Calu3 (cell line): ENCODE data around the gene CD40. TPM values are rescaled to one million over a fixed set of nuclear protein-coding genes. Genes with fewer than 3 reads are reported as not detected.

ENCODE experiments used
- BruUV-seq: library from RNA; stranded (reverse); fragments of 400-500 nt; replicated peaks from 2 replicates; lab custom pipeline; 2021; lab: Mats Ljungman, UMichigan
- CTCF ChIA-PET: fragments of 300-600 bp; sonication (Branson Sonifier 250); formaldehyde crosslinking; loops from one replicate; lab custom pipeline; 2022; ENCODE audit warnings: antibody characterized with exemption; lab: Charles Lee
- DNase-seq: peaks from one replicate; pipeline ENCODE4 v3.0.0; 2022
- H3K27ac Mint-ChIP-seq: one replicate; pipeline ENCODE4 v1.8.0; 2022; ENCODE audit warnings: mixed read lengths; ENCODE audit not compliant: unreplicated experiment
- H3K27me3 Mint-ChIP-seq: one replicate; pipeline ENCODE4 v1.8.0; 2022; ENCODE audit warnings: mixed read lengths; ENCODE audit not compliant: unreplicated experiment
- H3K36me3 Mint-ChIP-seq: one replicate; pipeline ENCODE4 v1.8.0; 2022; ENCODE audit warnings: mild to moderate bottlenecking, moderate library complexity, mixed read lengths; ENCODE audit not compliant: insufficient read depth, unreplicated experiment
- H3K4me1 Mint-ChIP-seq: one replicate; pipeline ENCODE4 v1.8.0; 2022; ENCODE audit warnings: mild to moderate bottlenecking, low read depth, mixed read lengths; ENCODE audit not compliant: unreplicated experiment
- H3K4me3 Mint-ChIP-seq: one replicate; pipeline ENCODE4 v1.8.0; 2022; ENCODE audit warnings: mild to moderate bottlenecking, low read depth, moderate library complexity, mixed read lengths; ENCODE audit not compliant: unreplicated experiment
- H3K9me3 Mint-ChIP-seq: one replicate; pipeline ENCODE4 v1.8.0; 2022; ENCODE audit warnings: low read depth, mixed read lengths; ENCODE audit not compliant: unreplicated experiment
- intact Hi-C: fragments of 100-400 bp; cut with micrococcal nuclease; formaldehyde crosslinking; loops from one replicate; pipeline ENCODE4 v1.10.0; 2022; ENCODE audit not compliant: unreplicated experiment
- total RNA-seq: library from RNA; stranded (reverse); gene quantifications from 2 replicates; pipeline ENCODE4 v1.2.3, GENCODE V29; 2022
- TF ChIP-seq, protein P1 (sequence below): fragments of 200-600 bp; IDR thresholded peaks from one replicate; pipeline ENCODE4 v1.8.0; 2022; ENCODE audit warnings: antibody characterized with exemption; ENCODE audit not compliant: unreplicated experiment

Gene CD40
- total RNA-seq, 1 experiment from 2014 or later = 13.6 TPM

DNA sequence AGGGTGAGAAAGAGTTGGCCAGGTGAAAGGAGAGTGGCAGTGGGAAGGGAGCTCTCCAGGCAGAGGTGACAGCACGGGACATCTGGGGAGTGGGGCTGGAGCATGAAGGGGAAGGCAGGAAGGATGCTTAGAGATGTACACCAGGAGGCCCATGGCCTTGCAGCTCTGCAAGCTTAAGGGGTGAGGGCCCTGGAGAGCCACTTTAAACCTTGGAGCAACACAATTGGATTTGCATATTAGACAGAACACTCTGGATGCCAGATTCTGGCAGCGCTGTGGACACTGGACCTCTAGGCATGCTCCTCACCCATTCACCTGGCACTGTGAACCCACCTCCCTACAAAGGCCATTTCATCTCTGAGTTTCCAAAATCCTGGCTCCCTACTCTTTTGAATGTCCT, 3.7 kb upstream of the CD40 start:
- no peaks in the 10 kb centered on the region for H3K9me3 Mint-ChIP-seq
- TF ChIP-seq, protein P1, sequence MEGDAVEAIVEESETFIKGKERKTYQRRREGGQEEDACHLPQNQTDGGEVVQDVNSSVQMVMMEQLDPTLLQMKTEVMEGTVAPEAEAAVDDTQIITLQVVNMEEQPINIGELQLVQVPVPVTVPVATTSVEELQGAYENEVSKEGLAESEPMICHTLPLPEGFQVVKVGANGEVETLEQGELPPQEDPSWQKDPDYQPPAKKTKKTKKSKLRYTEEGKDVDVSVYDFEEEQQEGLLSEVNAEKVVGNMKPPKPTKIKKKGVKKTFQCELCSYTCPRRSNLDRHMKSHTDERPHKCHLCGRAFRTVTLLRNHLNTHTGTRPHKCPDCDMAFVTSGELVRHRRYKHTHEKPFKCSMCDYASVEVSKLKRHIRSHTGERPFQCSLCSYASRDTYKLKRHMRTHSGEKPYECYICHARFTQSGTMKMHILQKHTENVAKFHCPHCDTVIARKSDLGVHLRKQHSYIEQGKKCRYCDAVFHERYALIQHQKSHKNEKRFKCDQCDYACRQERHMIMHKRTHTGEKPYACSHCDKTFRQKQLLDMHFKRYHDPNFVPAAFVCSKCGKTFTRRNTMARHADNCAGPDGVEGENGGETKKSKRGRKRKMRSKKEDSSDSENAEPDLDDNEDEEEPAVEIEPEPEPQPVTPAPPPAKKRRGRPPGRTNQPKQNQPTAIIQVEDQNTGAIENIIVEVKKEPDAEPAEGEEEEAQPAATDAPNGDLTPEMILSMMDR = no peak
- H3K36me3 Mint-ChIP-seq = peaks cover 7% of the 10 kb centered on the region
- intact Hi-C loops = no loop called here
- CTCF ChIA-PET = no interaction called here
- no peaks in the 10 kb centered on the region for H3K4me1 Mint-ChIP-seq
- peaks cover 67% of the 10 kb centered on the region for H3K27me3 Mint-ChIP-seq
- no peak overlapping the region for H3K27ac Mint-ChIP-seq
- DNase-seq = no peak
- no peak overlapping the region for H3K4me3 Mint-ChIP-seq
- BruUV-seq = no TSS peak

DNA sequence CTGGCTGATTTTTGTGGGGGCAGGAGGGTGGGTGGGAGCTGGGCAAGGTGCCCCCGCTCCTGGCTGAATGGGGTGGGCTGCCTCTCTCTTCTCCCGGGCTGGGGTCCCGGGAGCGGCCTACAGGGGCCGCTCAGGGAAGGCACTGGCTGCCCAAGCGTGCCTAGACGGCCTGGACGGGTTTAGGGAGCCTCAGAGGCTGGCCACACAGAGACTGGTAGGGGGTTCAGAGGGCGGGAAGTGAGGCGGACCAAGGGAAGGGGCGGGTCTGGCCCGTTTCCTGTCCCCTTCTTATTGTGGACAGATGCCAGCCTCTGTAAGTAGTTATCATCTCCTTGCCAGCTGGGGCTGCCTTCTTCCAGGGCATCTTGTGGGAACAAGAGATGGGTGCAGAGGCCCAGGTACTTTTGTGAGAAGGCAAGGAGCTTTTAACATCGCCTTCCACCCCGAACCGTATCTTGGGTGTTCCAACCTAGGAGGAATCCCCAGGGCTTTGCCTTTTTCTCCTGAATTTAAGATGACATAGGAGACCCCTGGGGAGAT, 437 bp downstream of the CD40 start:
- CTCF ChIA-PET = interaction anchor here (1.0 kb wide), 1 partner anchor 96 kb away, joined by 5 read pairs; no protein-coding TSS in a partner anchor
- TF ChIP-seq, protein P1 = no peak
- intact Hi-C loops = no loop called here
- Mint-ChIP-seq H3K4me3 (peak overlapping the region; percentile 76), H3K27me3 (peaks cover 59% of the 10 kb centered on the region), H3K4me1 (peaks cover 8% of the 10 kb centered on the region), H3K27ac (no peak overlapping the region), H3K36me3 (peaks cover 7% of the 10 kb centered on the region), H3K9me3 (no peaks in the 10 kb centered on the region)
- peak; percentile 26 for DNase-seq
- no TSS peak for BruUV-seq

DNA sequence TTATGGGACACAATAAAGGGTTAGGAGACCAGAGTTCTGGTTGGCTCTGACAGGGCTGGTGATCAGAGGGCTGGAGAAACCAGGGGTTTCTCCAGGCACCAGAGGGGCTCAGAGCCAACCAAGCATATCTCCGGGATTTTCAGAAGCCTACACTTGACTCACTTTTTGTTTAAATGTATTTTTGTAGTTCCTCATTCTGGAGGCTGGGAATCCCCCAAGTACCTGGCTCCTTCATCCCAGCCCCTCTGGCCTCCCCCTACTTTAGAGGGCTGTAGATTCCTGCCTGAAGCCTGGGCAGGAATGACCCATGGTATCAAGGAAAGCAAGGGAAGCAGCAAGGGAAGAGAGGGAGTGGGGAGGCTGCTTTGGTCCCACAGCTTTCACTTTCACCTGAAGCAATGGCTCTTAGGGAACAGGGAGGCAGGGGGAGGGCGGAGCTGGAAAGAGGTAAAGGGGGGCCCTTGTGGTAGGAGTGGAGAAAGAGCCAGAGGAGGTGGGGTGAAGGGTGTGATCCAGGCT, 973 bp downstream of the CD40 start:
- Mint-ChIP-seq H3K4me3 (no peak overlapping the region), H3K27me3 (peaks cover 59% of the 10 kb centered on the region), H3K4me1 (peaks cover 8% of the 10 kb centered on the region), H3K27ac (no peak overlapping the region), H3K36me3 (peaks cover 7% of the 10 kb centered on the region), H3K9me3 (no peaks in the 10 kb centered on the region)
- intact Hi-C loops = no loop called here
- BruUV-seq = no TSS peak
- TF ChIP-seq, protein P1 = no peak
- DNase-seq = no peak
- CTCF ChIA-PET = interaction anchor here (1.0 kb wide), 1 partner anchor 30 kb away, joined by 3 read pairs; no protein-coding TSS in a partner anchor

DNA sequence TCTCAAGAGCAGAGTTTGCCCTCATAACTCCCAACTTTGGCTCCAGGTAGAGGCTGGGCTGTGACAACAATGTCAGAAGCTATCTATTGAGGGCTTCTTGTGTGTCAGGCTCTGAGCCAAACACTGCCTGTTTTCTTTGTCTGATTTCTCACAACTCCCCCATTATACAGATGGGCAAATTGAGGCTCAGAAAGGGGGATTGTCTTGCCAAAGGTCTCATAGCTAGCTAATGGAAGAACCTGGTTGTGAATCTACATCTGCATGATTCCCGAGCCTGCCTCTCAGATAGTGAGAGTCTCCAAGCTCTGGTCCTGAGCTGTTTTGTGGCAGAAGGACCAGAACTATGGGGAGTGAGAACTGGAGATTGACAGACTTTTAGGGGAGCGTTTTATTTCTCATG, 1.4 kb downstream of the CD40 start:
- CTCF ChIA-PET = interaction anchor here (0.6 to 1.0 kb wide), 2 partner anchors 31 to 471 kb away, joined by 3 read pairs; no protein-coding TSS in a partner anchor
- Mint-ChIP-seq H3K36me3 (peaks cover 7% of the 10 kb centered on the region), H3K27ac (no peak overlapping the region), H3K4me1 (peaks cover 8% of the 10 kb centered on the region), H3K9me3 (no peaks in the 10 kb centered on the region), H3K4me3 (no peak overlapping the region), H3K27me3 (peaks cover 59% of the 10 kb centered on the region)
- DNase-seq = no peak
- BruUV-seq = TSS peak; percentile 24
- TF ChIP-seq, protein P1 = no peak
- intact Hi-C loops = no loop called here
